ENCODE results near the gene HIRA.

- TF ChIP-seq CTCF (conservative IDR thresholded peaks at IDR 0.05; ENCODE audit: low read length), result no peak
- no peak for TF ChIP-seq EZH2phosphoT487 (IDR thresholded peaks at IDR 0.05; ENCODE audit: borderline replicate concordance, low read depth, low read length)
Observed at GRCh38 chr22:19448076-19448607, 16.6 kb upstream of the HIRA start.

Data from OCI-LY7 (cell line).